HUES64 (cell line): ENCODE measurements around the gene CHN2.

ENCODE experiments used
- H3K27ac ChIP-seq: 2 replicates; pipeline ENCODE4 v1.7.0; 2013; ENCODE audit warnings: low read depth, low read length, inconsistent platforms
- H3K27me3 ChIP-seq: 2 replicates; pipeline ENCODE4 v1.6.1; 2013; ENCODE audit warnings: mild to moderate bottlenecking, low read length; ENCODE audit not compliant: insufficient read depth
- H3K36me3 ChIP-seq: 2 replicates; pipeline ENCODE4 v1.6.1; 2013; ENCODE audit warnings: mild to moderate bottlenecking, low read length; ENCODE audit not compliant: insufficient read depth
- H3K4me1 ChIP-seq: 2 replicates; pipeline ENCODE4 v1.6.1; 2013; ENCODE audit warnings: mild to moderate bottlenecking, low read length, moderate library complexity; ENCODE audit not compliant: insufficient read depth
- H3K4me3 ChIP-seq: 2 replicates; pipeline ENCODE4 v1.5.1; 2013; ENCODE audit warnings: mild to moderate bottlenecking, low read length, moderate library complexity
- H3K9ac ChIP-seq: 2 replicates; pipeline ENCODE4 v1.6.1; 2013; ENCODE audit warnings: mild to moderate bottlenecking, low read depth, low read length
- H3K9me3 ChIP-seq: 2 replicates; pipeline ENCODE4 v1.6.1; 2013; ENCODE audit warnings: low read depth, low read length; ENCODE audit not compliant: insufficient read depth
- WGBS: fragments of 150-250, 120-280 bp; methylation state at CpG from one replicate; pipeline ENCODE4 v1.1.7; 2013; ENCODE audit warnings: missing lambda C conversion rate; 5-methylcytosine and 5-hydroxymethylcytosine counted together

CHN2 gene

GRCh38 chr7:29391262-29391661 is 196.7 kb downstream of the CHN2 start:
- WGBS, result 100% methylated on average over 1 of the region's 1 CpG
- no peak overlapping the region for H3K9ac ChIP-seq
- H3K9me3 ChIP-seq, result no peaks in the 10 kb centered on the region
- no peak overlapping the region for H3K4me3 ChIP-seq
- H3K4me1 ChIP-seq, result no peaks in the 10 kb centered on the region
- no peaks in the 10 kb centered on the region for H3K27me3 ChIP-seq
- H3K27ac ChIP-seq, result no peak overlapping the region
- no peaks in the 10 kb centered on the region for H3K36me3 ChIP-seq

- 72% methylated on average over 6 of the region's 7 CpGs for WGBS
- H3K27me3 ChIP-seq, result no peaks in the 10 kb centered on the region
- no peaks in the 10 kb centered on the region for H3K36me3 ChIP-seq
- H3K4me1 ChIP-seq, result no peaks in the 10 kb centered on the region
- H3K27ac ChIP-seq, result no peak overlapping the region
- H3K4me3 ChIP-seq, result no peak overlapping the region
- H3K9ac ChIP-seq, result no peak overlapping the region
- no peaks in the 10 kb centered on the region for H3K9me3 ChIP-seq
These were observed 199.7 kb downstream of the CHN2 start for GRCh38 chr7:29394321-29394720.

- H3K36me3 ChIP-seq, result no peaks in the 10 kb centered on the region
- H3K27me3 ChIP-seq, result no peaks in the 10 kb centered on the region
- H3K4me1 ChIP-seq, result no peaks in the 10 kb centered on the region
- no peak overlapping the region for H3K9ac ChIP-seq
- H3K27ac ChIP-seq, result no peak overlapping the region
- 95% methylated on average over 5 of the region's 7 CpGs for WGBS
- no peak overlapping the region for H3K4me3 ChIP-seq
- no peaks in the 10 kb centered on the region for H3K9me3 ChIP-seq
These were observed 202.0 kb downstream of the CHN2 start for GRCh38 chr7:29396563-29396962.

- Histone ChIP-seq H3K9me3 (no peaks in the 10 kb centered on the region), H3K27ac (no peak overlapping the region), H3K27me3 (no peaks in the 10 kb centered on the region), H3K9ac (no peak overlapping the region), H3K4me3 (no peak overlapping the region), H3K4me1 (no peaks in the 10 kb centered on the region), H3K36me3 (no peaks in the 10 kb centered on the region)
- WGBS, result 71% methylated on average over 1 of the region's 2 CpGs
These were observed 202.8 kb downstream of the CHN2 start for GRCh38 chr7:29397398-29397797.

- no peaks in the 10 kb centered on the region for H3K4me1 ChIP-seq
- no peaks in the 10 kb centered on the region for H3K27me3 ChIP-seq
- no peak overlapping the region for H3K27ac ChIP-seq
- no peaks in the 10 kb centered on the region for H3K36me3 ChIP-seq
- no peaks in the 10 kb centered on the region for H3K9me3 ChIP-seq
- WGBS, result 91% methylated on average over 4 of the region's 4 CpGs
- H3K4me3 ChIP-seq, result no peak overlapping the region
- no peak overlapping the region for H3K9ac ChIP-seq
These were observed 203.4 kb downstream of the CHN2 start for GRCh38 chr7:29398011-29398410.

- no peak overlapping the region for H3K4me3 ChIP-seq
- no peaks in the 10 kb centered on the region for H3K9me3 ChIP-seq
- no peaks in the 10 kb centered on the region for H3K36me3 ChIP-seq
- WGBS, result 90% methylated on average over 9 of the region's 9 CpGs
- no peaks in the 10 kb centered on the region for H3K4me1 ChIP-seq
- no peaks in the 10 kb centered on the region for H3K27me3 ChIP-seq
- H3K9ac ChIP-seq, result no peak overlapping the region
- no peak overlapping the region for H3K27ac ChIP-seq
These were observed 205.9 kb downstream of the CHN2 start for GRCh38 chr7:29400437-29400836.

GRCh38 chr7:29401769-29402168 is 207.2 kb downstream of the CHN2 start:
- Histone ChIP-seq H3K36me3 (no peaks in the 10 kb centered on the region), H3K4me1 (no peaks in the 10 kb centered on the region), H3K9ac (no peak overlapping the region), H3K27me3 (no peaks in the 10 kb centered on the region), H3K27ac (no peak overlapping the region), H3K4me3 (no peak overlapping the region), H3K9me3 (no peaks in the 10 kb centered on the region)
- 91% methylated on average over 11 of the region's 11 CpGs for WGBS

- Histone ChIP-seq H3K9me3 (no peaks in the 10 kb centered on the region), H3K27ac (no peak overlapping the region), H3K4me3 (no peak overlapping the region), H3K36me3 (no peaks in the 10 kb centered on the region), H3K27me3 (no peaks in the 10 kb centered on the region), H3K9ac (no peak overlapping the region), H3K4me1 (peaks cover 11% of the 10 kb centered on the region)
- 89% methylated on average over 5 of the region's 5 CpGs for WGBS
These were observed 211.3 kb downstream of the CHN2 start for GRCh38 chr7:29405891-29406290.

GRCh38 chr7:29406366-29406765 is 211.8 kb downstream of the CHN2 start:
- Histone ChIP-seq H3K27me3 (no peaks in the 10 kb centered on the region), H3K36me3 (no peaks in the 10 kb centered on the region), H3K4me3 (no peak overlapping the region), H3K9me3 (no peaks in the 10 kb centered on the region), H3K4me1 (peaks cover 11% of the 10 kb centered on the region), H3K9ac (no peak overlapping the region), H3K27ac (no peak overlapping the region)
- WGBS, result 93% methylated on average over 6 of the region's 6 CpGs

GRCh38 chr7:29408841-29409243 is 214.3 kb downstream of the CHN2 start:
- WGBS, result 26% methylated on average over 7 of the region's 7 CpGs
- Histone ChIP-seq H3K4me3 (no peak overlapping the region), H3K9me3 (no peaks in the 10 kb centered on the region), H3K9ac (no peak overlapping the region), H3K4me1 (peaks cover 11% of the 10 kb centered on the region), H3K27ac (no peak overlapping the region), H3K27me3 (no peaks in the 10 kb centered on the region), H3K36me3 (no peaks in the 10 kb centered on the region)

GRCh38 chr7:29410996-29411395 is 216.4 kb downstream of the CHN2 start:
- H3K4me3 ChIP-seq, result no peak overlapping the region
- WGBS, result 91% methylated on average over 3 of the region's 3 CpGs
- no peaks in the 10 kb centered on the region for H3K36me3 ChIP-seq
- H3K9me3 ChIP-seq, result no peaks in the 10 kb centered on the region
- H3K27me3 ChIP-seq, result no peaks in the 10 kb centered on the region
- H3K27ac ChIP-seq, result no peak overlapping the region
- peaks cover 11% of the 10 kb centered on the region for H3K4me1 ChIP-seq
- H3K9ac ChIP-seq, result no peak overlapping the region

GRCh38 chr7:29412912-29413311 is 218.3 kb downstream of the CHN2 start:
- H3K4me1 ChIP-seq, result peaks cover 6% of the 10 kb centered on the region; the same call in 1 of the 2 replicates
- no peak overlapping the region for H3K27ac ChIP-seq
- no peaks in the 10 kb centered on the region for H3K9me3 ChIP-seq
- 87% methylated on average over 3 of the region's 3 CpGs for WGBS
- H3K4me3 ChIP-seq, result no peak overlapping the region
- no peaks in the 10 kb centered on the region for H3K36me3 ChIP-seq
- no peak overlapping the region for H3K9ac ChIP-seq
- H3K27me3 ChIP-seq, result no peaks in the 10 kb centered on the region
